ENCODE results near the gene SARS1.

The SARS1 gene

DNA sequence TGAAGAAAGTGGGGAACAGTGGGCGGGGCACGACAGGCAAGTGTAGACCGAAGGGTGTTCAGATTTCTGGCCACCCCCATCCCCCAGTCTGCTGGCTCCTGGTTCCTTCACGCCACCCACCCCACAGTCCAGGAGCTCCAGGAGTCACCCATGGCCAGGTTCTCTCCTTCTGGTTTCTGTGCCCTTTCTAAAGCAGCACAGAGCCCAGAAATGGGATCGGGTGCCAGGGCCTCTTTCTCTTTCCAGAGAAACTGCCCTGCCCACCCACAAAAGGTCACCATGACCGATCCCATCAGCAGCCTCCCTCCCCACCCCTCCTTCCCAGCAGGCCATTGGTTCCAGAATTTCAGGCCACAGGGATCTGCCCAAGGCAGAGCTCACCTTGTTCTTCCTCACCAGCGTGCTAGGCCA, 32.4 kb downstream of the SARS1 start:
- Histone ChIP-seq H3K4me3 (no peak overlapping the region), H3K27ac (no peak overlapping the region)

DNA sequence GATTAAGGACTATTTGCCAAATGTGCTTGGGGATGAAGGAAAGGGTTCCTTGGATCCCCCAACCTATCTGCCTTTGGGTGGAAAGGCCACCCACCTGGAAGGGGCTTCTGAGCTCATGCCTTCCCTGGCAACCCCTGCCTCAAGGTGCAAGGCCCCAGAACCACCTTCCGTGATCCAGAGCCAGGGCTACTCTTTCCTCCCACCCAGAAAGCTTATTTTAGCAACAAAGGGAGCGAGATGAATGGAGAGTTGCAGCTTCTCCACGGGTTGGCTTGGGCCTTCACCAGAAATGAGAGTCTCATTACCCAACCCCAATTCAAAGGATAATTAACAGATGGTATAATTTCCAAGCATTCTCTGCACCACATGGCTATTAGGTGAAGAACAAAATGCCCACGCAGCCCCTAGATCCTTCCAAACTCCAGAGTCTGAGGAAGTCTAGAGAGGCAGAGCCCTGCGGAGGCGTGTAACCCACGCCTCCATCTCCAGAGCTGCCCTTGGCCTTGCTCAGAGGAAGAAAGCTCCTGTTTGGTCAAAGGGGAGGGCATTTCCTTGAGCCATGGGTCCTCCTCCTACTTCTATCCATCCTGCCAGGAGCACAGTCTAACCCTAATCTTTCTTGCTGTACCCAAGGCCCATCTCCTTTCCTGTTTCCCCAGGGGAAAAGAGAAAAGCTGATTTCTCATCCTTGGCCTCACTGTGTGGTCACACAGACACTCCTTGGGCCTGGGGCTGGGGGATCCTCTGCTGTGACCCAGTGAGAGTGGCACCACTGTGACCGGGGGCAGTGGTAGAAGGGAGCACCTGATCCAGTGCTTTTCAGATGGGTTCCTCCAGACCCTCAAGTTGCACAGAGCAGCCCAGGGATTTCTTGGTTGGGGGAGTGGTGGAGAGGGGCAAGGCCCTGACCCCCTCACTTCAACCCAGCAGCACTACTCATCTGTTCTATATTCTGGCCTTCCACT, 34.0 kb downstream of the SARS1 start:
- Histone ChIP-seq H3K4me3 (no peak overlapping the region), H3K27ac (no peak overlapping the region)

DNA sequence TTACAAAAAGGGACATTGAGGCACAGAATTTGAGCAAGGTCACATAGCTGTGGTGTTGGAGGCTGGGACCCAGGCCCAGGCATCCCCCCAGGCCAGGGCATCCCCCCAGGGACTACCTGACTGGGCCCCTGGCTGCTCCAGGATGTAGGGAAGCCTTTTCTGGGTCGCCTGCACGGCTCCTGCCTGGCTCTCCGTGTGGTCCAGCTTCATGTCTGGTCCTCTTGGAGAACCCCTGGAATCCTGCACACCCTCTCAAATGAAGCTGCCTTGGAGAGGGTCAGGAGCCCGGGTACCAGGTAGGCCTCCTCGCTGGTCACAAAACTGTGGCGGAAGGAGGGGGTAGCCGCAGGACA, 34.7 kb downstream of the SARS1 start:
- H3K4me3 ChIP-seq = no peak overlapping the region
- H3K27ac ChIP-seq = peak overlapping the region in 2 of 21 experiments; percentile 3 to 17

- H3K27ac ChIP-seq = peak within 1 kb of the TSS in 17 of 21 experiments; percentile 21 to 86 (median 75)
Measured at GRCh38 chr1:109248797-109249629, 35.3 kb downstream of the SARS1 start, which contains the start of gene CELSR2. TSS of gene CELSR2 (plus strand) at chr1:109249539. CDS start at chr1:109250080, 541 bp downstream.

GRCh38 chr1:109249654-109250401, 36.1 kb downstream of the SARS1 start:
- H3K27ac ChIP-seq = peak overlapping the region in 17 of 21 experiments; percentile 21 to 86 (median 75)
- peak overlapping the region; percentile 44 to 75 (median 60) for H3K4me3 ChIP-seq

More at GRCh38 chr1:109248797-109249629, 35.3 kb downstream of the SARS1 start, which contains the start of gene CELSR2:
- H3K4me3 ChIP-seq = peak within 1 kb of the TSS; percentile 44 to 75 (median 60)

- H3K4me3 ChIP-seq = peak overlapping the region; percentile 44 to 75 (median 60)
- peak overlapping the region in 15 of 21 experiments; percentile 12 to 86 (median 75) for H3K27ac ChIP-seq
Measured at GRCh38 chr1:109250454-109251276, 36.9 kb downstream of the SARS1 start.

DNA sequence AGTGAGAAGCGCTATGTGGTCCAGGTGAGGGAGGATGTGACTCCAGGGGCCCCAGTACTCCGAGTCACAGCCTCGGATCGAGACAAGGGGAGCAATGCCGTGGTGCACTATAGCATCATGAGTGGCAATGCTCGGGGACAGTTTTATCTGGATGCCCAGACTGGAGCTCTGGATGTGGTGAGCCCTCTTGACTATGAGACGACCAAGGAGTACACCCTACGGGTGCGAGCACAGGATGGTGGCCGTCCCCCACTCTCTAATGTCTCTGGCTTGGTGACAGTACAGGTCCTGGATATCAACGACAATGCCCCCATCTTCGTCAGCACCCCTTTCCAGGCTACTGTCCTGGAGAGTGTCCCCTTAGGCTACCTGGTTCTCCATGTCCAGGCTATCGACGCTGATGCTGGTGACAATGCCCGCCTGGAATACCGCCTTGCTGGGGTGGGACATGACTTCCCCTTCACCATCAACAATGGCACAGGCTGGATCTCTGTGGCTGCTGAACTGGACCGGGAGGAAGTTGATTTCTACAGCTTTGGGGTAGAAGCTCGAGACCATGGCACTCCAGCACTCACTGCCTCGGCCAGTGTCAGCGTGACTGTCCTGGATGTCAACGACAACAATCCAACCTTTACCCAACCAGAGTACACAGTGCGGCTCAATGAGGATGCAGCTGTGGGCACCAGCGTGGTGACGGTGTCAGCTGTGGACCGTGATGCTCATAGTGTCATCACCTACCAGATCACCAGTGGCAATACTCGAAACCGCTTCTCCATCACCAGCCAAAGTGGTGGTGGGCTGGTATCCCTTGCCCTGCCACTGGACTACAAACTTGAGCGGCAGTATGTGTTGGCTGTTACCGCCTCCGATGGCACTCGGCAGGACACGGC, 37.8 kb downstream of the SARS1 start:
- Histone ChIP-seq H3K4me3 (no peak overlapping the region), H3K27ac (no peak overlapping the region)

GRCh38 chr1:109252167-109252892, 38.6 kb downstream of the SARS1 start:
- H3K4me3 ChIP-seq = no peak overlapping the region
- peak overlapping the region in 6 of 21 experiments; percentile 69 to 90 (median 84) for H3K27ac ChIP-seq

DNA sequence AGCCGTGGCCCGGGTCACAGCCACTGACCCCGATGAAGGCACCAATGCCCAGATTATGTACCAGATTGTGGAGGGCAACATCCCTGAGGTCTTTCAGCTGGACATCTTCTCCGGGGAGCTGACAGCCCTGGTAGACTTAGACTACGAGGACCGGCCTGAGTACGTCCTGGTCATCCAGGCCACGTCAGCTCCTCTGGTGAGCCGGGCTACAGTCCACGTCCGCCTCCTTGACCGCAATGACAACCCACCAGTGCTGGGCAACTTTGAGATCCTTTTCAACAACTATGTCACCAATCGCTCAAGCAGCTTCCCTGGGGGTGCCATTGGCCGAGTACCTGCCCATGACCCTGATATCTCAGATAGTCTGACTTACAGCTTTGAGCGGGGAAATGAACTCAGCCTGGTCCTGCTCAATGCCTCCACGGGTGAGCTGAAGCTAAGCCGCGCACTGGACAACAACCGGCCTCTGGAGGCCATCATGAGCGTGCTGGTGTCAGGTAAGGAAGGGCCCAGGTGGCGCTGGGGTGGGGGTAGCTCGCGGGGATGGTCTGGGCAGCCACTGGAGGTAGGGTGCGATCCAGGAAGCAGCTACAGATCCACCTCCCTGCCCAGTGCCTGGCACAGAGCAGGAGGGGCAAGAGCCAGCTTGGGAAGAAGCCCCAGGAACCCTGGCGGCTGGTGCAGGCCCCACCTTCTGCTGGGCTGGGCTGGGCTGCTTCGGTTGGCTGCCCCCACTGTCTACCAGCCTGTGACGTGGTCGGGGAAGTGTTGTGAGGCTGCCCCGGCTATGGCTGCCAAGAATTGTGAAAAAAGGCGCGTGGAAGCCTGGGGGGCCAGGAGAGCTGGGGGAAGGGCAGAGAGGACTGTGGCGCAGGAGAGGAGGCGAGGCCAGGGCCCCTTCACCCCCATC, 39.4 kb downstream of the SARS1 start:
- Histone ChIP-seq H3K4me3 (peak overlapping the region; percentile 10 to 39 (median 26)), H3K27ac (peak overlapping the region in 20 of 21 experiments; percentile 28 to 92 (median 80))

- peak overlapping the region; percentile 25 to 92 (median 80) for H3K27ac ChIP-seq
- H3K4me3 ChIP-seq = peak overlapping the region; percentile 14 to 39 (median 26)
Measured at GRCh38 chr1:109253803-109254620, 40.3 kb downstream of the SARS1 start.

DNA sequence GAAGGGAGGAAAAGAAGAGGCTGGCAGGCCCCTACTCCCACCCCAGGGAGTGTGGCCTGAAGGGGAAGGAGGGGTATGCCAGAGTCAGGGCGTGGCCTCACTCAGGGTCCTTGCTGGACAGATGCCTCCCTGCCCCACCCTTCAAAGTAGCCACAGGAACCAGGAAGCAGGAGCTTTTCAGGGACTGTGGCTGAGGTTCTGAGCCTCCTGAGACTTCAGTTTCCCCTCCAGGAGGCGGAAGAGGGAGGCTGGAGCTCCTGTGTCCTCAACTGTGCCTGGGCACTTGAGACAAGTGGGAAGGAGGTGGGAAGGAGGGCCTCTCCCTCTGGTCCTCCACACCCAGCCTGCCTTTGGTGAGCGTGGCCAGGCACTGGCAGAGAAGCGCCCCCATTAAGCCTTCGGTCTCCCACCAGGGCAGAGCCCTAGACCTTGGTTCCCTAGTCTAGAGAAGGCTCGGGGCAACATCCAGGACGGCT, 40.9 kb downstream of the SARS1 start:
- Histone ChIP-seq H3K27ac (peak overlapping the region in 19 of 21 experiments; percentile 28 to 92 (median 80)), H3K4me3 (peak overlapping the region; percentile 4 to 39 (median 26))

GRCh38 chr1:109255097-109255651, 41.5 kb downstream of the SARS1 start:
- Histone ChIP-seq H3K4me3 (peak overlapping the region; percentile 4 to 39 (median 26)), H3K27ac (peak overlapping the region in 19 of 21 experiments; percentile 28 to 92 (median 80))

- H3K27ac ChIP-seq = peak overlapping the region in 13 of 21 experiments; percentile 65 to 92 (median 82)
- H3K4me3 ChIP-seq = peak overlapping the region in 4 of 7 experiments; percentile 20 to 39 (median 32)
Measured at GRCh38 chr1:109255678-109256077, 42.0 kb downstream of the SARS1 start.

DNA sequence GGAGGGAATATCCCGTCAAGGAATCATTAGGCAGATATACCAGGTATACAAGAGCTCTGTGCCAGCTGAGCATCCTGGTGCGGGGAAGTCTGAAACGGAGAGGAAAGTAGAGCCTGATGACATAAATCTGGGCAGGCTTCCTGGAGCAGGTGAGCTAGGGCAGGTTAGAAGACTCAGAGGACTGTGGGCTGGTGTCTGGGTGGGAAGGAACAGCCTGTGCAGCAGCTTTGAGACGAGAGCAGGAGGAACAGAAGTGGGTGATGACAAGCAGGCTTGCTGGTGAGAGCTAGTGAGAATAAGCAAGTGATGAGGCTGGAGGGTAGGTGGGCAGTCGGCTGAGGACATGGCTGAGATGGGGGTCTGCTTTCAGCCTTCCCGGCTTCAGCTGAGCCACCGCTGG, 42.4 kb downstream of the SARS1 start:
- peak overlapping the region in 3 of 21 experiments; percentile 30 to 92 (median 82) for H3K27ac ChIP-seq
- no peak overlapping the region for H3K4me3 ChIP-seq
